ENCODE results near the gene CTU2. TPM values are rescaled to one million over a fixed set of nuclear protein-coding genes. Genes with fewer than 3 reads are reported as not detected.
A peak's percentile ranks its signal among the peaks of the same experiment; 100 is the strongest.

Gene CTU2
- polyA plus RNA-seq, 1 of the 3 experiments (the other 2 are of a cell fraction): 16.2 TPM

DNA sequence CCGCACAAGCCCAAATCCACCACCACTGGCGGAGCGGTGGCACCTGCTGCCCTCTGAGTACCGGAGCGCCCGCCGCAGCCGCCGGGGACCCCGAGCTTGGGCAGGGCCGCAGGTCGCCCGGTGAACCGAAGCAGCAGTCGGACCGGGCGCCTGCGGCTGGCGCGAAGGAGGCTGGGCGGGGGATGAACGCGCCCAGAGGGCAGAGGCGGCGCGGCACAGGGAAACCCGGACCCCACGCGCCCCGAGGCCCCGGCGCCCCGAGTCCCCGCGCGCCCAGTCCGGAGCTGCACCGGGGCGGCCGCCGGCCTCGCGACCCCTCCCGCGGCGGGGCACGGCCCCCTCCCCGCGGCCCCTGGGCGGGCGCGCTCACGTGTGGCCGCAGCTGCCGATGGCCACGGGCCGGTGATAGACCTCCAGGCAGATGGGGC lies 488 bp upstream of the CTU2 start:
- no peak for DNase-seq
- H3K9ac ChIP-seq: peak overlapping the region; percentile 75
- no peaks in the 10 kb centered on the region for H3K27me3 ChIP-seq (ENCODE audit: insufficient read depth)
- H4K20me1 ChIP-seq (ENCODE audit: insufficient read depth): 0 out of 2 replicates have a peak, but pooled peaks cover 6% of the 10 kb centered on the region
- H3K36me3 ChIP-seq (replicated peaks in 1 of 2; ENCODE audit: control insufficient read depth in 1 of 2, insufficient read depth in 2 of 2, low read length in 1 of 2): no peaks in the 10 kb centered on the region
- no peaks in the 10 kb centered on the region for H3K9me3 ChIP-seq
- ChIA-PET POLR2A (no interaction called here), CTCF (interaction anchor here (1.9 kb wide), 1 partner anchor 31 kb away, joined by 7 read pairs; no protein-coding TSS in a partner anchor)
- H3F3A ChIP-seq (replicated peaks; ENCODE audit: insufficient read depth): peaks cover 8% of the 10 kb centered on the region
- peaks cover 9 to 16% of the 10 kb centered on the region in 2 experiments; a peak in 3 of 4 replicates for H3K4me1 ChIP-seq (ENCODE audit: control insufficient read depth in 1 of 2, insufficient read depth in 2 of 2, low read depth in 1 of 2, low read length in 1 of 2)
- H3K79me2 ChIP-seq (ENCODE audit: insufficient read depth): peaks cover 67% of the 10 kb centered on the region
- TF ChIP-seq MEF2A (IDR thresholded peaks at IDR 0.05; ENCODE audit: borderline replicate concordance, low read depth) (no peak), ELF1 (IDR thresholded peaks at IDR 0.05) (no peak), RCOR1 (IDR thresholded peaks at IDR 0.05; ENCODE audit: low read length) (no peak), IRF3 (IDR thresholded peaks at IDR 0.05; ENCODE audit: low read depth, low read length) (no peak), FOXM1 (IDR thresholded peaks at IDR 0.05; ENCODE audit: low read depth) (no peak), USF1 (IDR thresholded peaks at IDR 0.05; ENCODE audit: borderline replicate concordance, low read depth) (no peak), YY1 (IDR thresholded peaks at IDR 0.05; ENCODE audit: low read depth) (no peak), FOSL2 (IDR thresholded peaks at IDR 0.05; ENCODE audit: borderline replicate concordance, low read depth) (no peak), NRF1 (IDR thresholded peaks at IDR 0.05; ENCODE audit: low read depth, low read length) (no peak), GABPA (IDR thresholded peaks at IDR 0.05; ENCODE audit: low read depth) (no peak)
- peak overlapping the region; percentile 94 to 99 for H3K4me3 ChIP-seq (ENCODE audit: low read depth in 2 of 2, low read length in 1 of 2)
- H3K9me2 ChIP-seq: no peaks in the 10 kb centered on the region
- WGBS (ENCODE audit: low lambda C conversion rate): 2% methylated on average over 8 of the region's 57 CpGs
- peak overlapping the region; percentile 97 for H3K4me2 ChIP-seq
- H2AFZ ChIP-seq (ENCODE audit: low read depth): no peak overlapping the region
- no peak overlapping the region for H3K27ac ChIP-seq (ENCODE audit: low read depth in 2 of 2, low read length in 1 of 2)

GRCh38 chr16:88706965-88707826 lies 893 bp downstream of the CTU2 start:
- Histone ChIP-seq H4K20me1 (ENCODE audit: insufficient read depth) (0 out of 2 replicates have a peak, but pooled peaks cover 6% of the 10 kb centered on the region), H3K79me2 (ENCODE audit: insufficient read depth) (peaks cover 58% of the 10 kb centered on the region), H3K4me2 (peak overlapping the region; percentile 98), H3K4me1 (ENCODE audit: control insufficient read depth in 1 of 2, insufficient read depth in 2 of 2, low read depth in 1 of 2, low read length in 1 of 2) (peaks cover 0 to 16% of the 10 kb centered on the region in 2 experiments; a peak in 2 of 4 replicates), H3K36me3 (replicated peaks in 1 of 2; ENCODE audit: control insufficient read depth in 1 of 2, insufficient read depth in 2 of 2, low read length in 1 of 2) (peaks cover 0 to 4% of the 10 kb centered on the region in 2 experiments), H3K9me2 (no peaks in the 10 kb centered on the region), H3F3A (replicated peaks; ENCODE audit: insufficient read depth) (peaks cover 17% of the 10 kb centered on the region), H3K27ac (ENCODE audit: low read depth in 2 of 2, low read length in 1 of 2) (peak overlapping the region in 1 of 2 experiments; percentile 30; a peak in 1 of 4 replicates), H3K9ac (peak overlapping the region; percentile 75), H3K9me3 (no peaks in the 10 kb centered on the region), H2AFZ (ENCODE audit: low read depth) (peak overlapping the region; percentile 56; the same call in 1 of the 2 replicates), H3K4me3 (ENCODE audit: low read depth in 2 of 2, low read length in 1 of 2) (peak overlapping the region; percentile 94 to 99), H3K27me3 (ENCODE audit: insufficient read depth) (no peaks in the 10 kb centered on the region)
- TF ChIP-seq MEF2A (IDR thresholded peaks at IDR 0.05; ENCODE audit: borderline replicate concordance, low read depth): no peak
- no peak for TF ChIP-seq RXRA (IDR thresholded peaks at IDR 0.05; ENCODE audit: borderline replicate concordance, low read depth)
- TF ChIP-seq, protein P1, sequence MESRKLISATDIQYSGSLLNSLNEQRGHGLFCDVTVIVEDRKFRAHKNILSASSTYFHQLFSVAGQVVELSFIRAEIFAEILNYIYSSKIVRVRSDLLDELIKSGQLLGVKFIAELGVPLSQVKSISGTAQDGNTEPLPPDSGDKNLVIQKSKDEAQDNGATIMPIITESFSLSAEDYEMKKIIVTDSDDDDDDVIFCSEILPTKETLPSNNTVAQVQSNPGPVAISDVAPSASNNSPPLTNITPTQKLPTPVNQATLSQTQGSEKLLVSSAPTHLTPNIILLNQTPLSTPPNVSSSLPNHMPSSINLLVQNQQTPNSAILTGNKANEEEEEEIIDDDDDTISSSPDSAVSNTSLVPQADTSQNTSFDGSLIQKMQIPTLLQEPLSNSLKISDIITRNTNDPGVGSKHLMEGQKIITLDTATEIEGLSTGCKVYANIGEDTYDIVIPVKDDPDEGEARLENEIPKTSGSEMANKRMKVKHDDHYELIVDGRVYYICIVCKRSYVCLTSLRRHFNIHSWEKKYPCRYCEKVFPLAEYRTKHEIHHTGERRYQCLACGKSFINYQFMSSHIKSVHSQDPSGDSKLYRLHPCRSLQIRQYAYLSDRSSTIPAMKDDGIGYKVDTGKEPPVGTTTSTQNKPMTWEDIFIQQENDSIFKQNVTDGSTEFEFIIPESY (IDR thresholded peaks at IDR 0.05; ENCODE audit: borderline replicate concordance, low read depth): no peak
- no peak for TF ChIP-seq CTCF (IDR thresholded peaks at IDR 0.05)
- TF ChIP-seq RCOR1 (IDR thresholded peaks at IDR 0.05; ENCODE audit: low read length): no peak
- TF ChIP-seq, protein P2, sequence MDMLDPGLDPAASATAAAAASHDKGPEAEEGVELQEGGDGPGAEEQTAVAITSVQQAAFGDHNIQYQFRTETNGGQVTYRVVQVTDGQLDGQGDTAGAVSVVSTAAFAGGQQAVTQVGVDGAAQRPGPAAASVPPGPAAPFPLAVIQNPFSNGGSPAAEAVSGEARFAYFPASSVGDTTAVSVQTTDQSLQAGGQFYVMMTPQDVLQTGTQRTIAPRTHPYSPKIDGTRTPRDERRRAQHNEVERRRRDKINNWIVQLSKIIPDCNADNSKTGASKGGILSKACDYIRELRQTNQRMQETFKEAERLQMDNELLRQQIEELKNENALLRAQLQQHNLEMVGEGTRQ (IDR thresholded peaks at IDR 0.05; ENCODE audit: borderline replicate concordance, low read depth, low read length): no peak
- TF ChIP-seq POLR2AphosphoS5 (IDR thresholded peaks at IDR 0.05; ENCODE audit: low read depth, low read length): no peak
- no peak for TF ChIP-seq NFIC (IDR thresholded peaks at IDR 0.05; ENCODE audit: borderline replicate concordance)
- TF ChIP-seq TEAD4 (IDR thresholded peaks at IDR 0.05; ENCODE audit: borderline replicate concordance, insufficient read depth): no peak
- no peak for TF ChIP-seq FOXM1 (IDR thresholded peaks at IDR 0.05; ENCODE audit: low read depth)
- TF ChIP-seq GATA2 (CRISPR knock-in tag; IDR thresholded peaks at IDR 0.05): no peak
- no peak for TF ChIP-seq EP300 (IDR thresholded peaks at IDR 0.05; ENCODE audit: borderline replicate concordance in 1 of 2, low read depth in 1 of 2, low read length in 1 of 2)
- no peak for TF ChIP-seq GABPA (IDR thresholded peaks at IDR 0.05; ENCODE audit: low read depth)
- 24% methylated on average over 17 of the region's 17 CpGs for WGBS (ENCODE audit: low lambda C conversion rate)
- DNase-seq: no peak
- ChIA-PET CTCF (interaction anchor here (0.9 to 3.1 kb wide), 2 partner anchors 16 to 30 kb away, joined by 3 to 12 read pairs; no protein-coding TSS in a partner anchor), POLR2A (no interaction called here)
